Activated CD8-positive, alpha-beta memory T cell treated with anti-CD3 and anti-CD28 coated beads for 1 hour (primary cell): ENCODE measurements around the gene DENND5A.
"Not testable (repeated sequence)": the region's sequence is repeated elsewhere in the genome, so short reads cannot be mapped to it uniquely, and the experiment has no call there.

Experiments
- DNase-seq, 2 donors: peaks; one replicate each; pipeline ENCODE4 v3.0.0-alpha.2; 2020; ENCODE audit warnings: low read depth in 1 of 2; ENCODE audit errors: extremely low read depth in 1 of 2

Gene DENND5A

GRCh38 chr11:9219115-9219514 is 46.0 kb downstream of the DENND5A start:
- no peak for DNase-seq

- DNase-seq: no peak
These were observed 50.4 kb downstream of the DENND5A start for GRCh38 chr11:9214765-9215164.

- DNase-seq: no peak
These were observed 53.8 kb downstream of the DENND5A start for GRCh38 chr11:9211322-9211721.

- DNase-seq: no peak
These were observed 54.2 kb downstream of the DENND5A start for GRCh38 chr11:9210922-9211320.

GRCh38 chr11:9210224-9210921 is 54.8 kb downstream of the DENND5A start:
- DNase-seq: no peak

- DNase-seq: not testable (repeated sequence)
These were observed 55.5 kb downstream of the DENND5A start for GRCh38 chr11:9209604-9210003.

- no peak for DNase-seq
These were observed 56.2 kb downstream of the DENND5A start for GRCh38 chr11:9208726-9209501.

- no peak for DNase-seq
These were observed 57.9 kb downstream of the DENND5A start for GRCh38 chr11:9207229-9207628.

- DNase-seq: no peak
These were observed 58.7 kb downstream of the DENND5A start for GRCh38 chr11:9206496-9206895.

GRCh38 chr11:9203691-9204311 is 61.3 kb downstream of the DENND5A start:
- DNase-seq: no peak

GRCh38 chr11:9201372-9202162 is 63.6 kb downstream of the DENND5A start:
- DNase-seq: no peak

- no peak for DNase-seq
These were observed 64.7 kb downstream of the DENND5A start for GRCh38 chr11:9200471-9200870.

- DNase-seq: no peak
These were observed 71.8 kb downstream of the DENND5A start for GRCh38 chr11:9193316-9193715.

GRCh38 chr11:9192561-9192960 is 72.6 kb downstream of the DENND5A start:
- no peak for DNase-seq

GRCh38 chr11:9190326-9191016 is 74.7 kb downstream of the DENND5A start:
- not testable (repeated sequence) for DNase-seq

- DNase-seq: not testable (repeated sequence)
These were observed 76.3 kb downstream of the DENND5A start for GRCh38 chr11:9188860-9189259.

- no peak for DNase-seq
These were observed 77.5 kb downstream of the DENND5A start for GRCh38 chr11:9187616-9188015.

GRCh38 chr11:9184516-9184915 is 80.6 kb downstream of the DENND5A start:
- DNase-seq: no peak

- no peak for DNase-seq
These were observed 82.8 kb downstream of the DENND5A start for GRCh38 chr11:9182180-9182871.

- no peak for DNase-seq
These were observed 84.4 kb downstream of the DENND5A start for GRCh38 chr11:9180784-9181183.
